Choroid plexus epithelial cell (primary cell): ENCODE measurements around the gene HERPUD1.
"Not testable (repeated sequence)": the region's sequence is repeated elsewhere in the genome, so short reads cannot be mapped to it uniquely, and the experiment has no call there.

Source experiments
- DNase-seq: peaks from one replicate; pipeline ENCODE4 v3.0.0-alpha.2; 2010; ENCODE audit warnings: low read depth
- H3K4me3 ChIP-seq: 2 replicates; pipeline ENCODE4 v1.5.1; 2011; ENCODE audit warnings: low read depth, mild to moderate bottlenecking, control low read depth, low read length, moderate library complexity
- TF ChIP-seq, protein P1 (sequence below): conservative IDR thresholded peaks from 2 replicates; pipeline ENCODE4 v1.5.1; 2011; ENCODE audit warnings: low read depth, mild to moderate bottlenecking, control low read depth, inconsistent platforms, low read length, moderate library complexity

HERPUD1 gene

GRCh38 chr16:56969769-56970168 lies 37.8 kb downstream of the HERPUD1 start:
- DNase-seq: no peak
- TF ChIP-seq, protein P1, sequence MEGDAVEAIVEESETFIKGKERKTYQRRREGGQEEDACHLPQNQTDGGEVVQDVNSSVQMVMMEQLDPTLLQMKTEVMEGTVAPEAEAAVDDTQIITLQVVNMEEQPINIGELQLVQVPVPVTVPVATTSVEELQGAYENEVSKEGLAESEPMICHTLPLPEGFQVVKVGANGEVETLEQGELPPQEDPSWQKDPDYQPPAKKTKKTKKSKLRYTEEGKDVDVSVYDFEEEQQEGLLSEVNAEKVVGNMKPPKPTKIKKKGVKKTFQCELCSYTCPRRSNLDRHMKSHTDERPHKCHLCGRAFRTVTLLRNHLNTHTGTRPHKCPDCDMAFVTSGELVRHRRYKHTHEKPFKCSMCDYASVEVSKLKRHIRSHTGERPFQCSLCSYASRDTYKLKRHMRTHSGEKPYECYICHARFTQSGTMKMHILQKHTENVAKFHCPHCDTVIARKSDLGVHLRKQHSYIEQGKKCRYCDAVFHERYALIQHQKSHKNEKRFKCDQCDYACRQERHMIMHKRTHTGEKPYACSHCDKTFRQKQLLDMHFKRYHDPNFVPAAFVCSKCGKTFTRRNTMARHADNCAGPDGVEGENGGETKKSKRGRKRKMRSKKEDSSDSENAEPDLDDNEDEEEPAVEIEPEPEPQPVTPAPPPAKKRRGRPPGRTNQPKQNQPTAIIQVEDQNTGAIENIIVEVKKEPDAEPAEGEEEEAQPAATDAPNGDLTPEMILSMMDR: no peak
- no peak overlapping the region for H3K4me3 ChIP-seq

GRCh38 chr16:56970934-56971767 lies 39.2 kb downstream of the HERPUD1 start:
- DNase-seq: no peak
- TF ChIP-seq, protein P1: no peak
- no peak overlapping the region for H3K4me3 ChIP-seq

GRCh38 chr16:56971768-56972043 lies 39.8 kb downstream of the HERPUD1 start:
- no peak overlapping the region for H3K4me3 ChIP-seq
- TF ChIP-seq, protein P1: no peak
- DNase-seq: no peak

DNA sequence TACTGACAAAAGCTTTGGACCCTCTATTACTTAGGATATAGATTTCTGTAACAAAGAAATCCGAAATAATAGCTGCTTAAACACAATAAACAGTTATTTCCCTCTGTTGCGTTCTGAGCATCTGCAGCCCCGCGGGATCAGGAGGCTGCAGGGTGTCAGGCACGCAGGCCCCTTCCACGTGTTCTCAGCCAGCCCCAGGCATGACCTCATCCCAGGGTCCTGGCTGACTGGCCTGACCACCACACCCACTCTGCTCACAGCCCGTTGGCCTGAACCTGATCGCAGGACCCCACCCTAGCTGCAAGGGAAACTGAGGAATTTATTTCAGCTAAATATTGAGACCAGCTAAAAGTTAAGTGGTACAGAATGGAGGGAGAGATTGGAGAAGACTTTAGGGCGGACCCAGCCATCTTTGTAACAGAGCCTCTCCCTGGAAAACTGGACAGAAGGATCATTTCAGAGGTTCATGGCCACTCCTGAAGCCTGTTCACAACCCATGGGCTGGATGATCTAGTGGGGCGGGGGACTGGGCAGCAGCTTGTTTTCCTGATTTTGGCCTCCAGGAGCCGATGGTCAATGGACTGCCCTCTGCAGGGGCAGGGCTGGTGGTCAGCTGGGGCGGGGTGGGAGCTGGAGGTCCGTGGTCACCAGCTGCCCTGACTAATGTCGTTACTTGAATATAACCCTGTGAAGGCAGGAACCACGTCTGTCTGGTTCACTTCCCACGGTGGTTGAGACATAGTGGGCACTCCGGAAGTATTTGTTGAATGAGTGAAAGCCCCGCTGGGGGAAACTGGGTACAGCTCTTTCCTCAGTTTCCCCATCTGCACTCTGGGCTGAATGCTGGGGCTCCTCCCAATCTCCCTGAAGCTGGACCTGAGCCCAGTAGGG lies 40.7 kb downstream of the HERPUD1 start:
- H3K4me3 ChIP-seq: no peak overlapping the region
- TF ChIP-seq, protein P1: no peak
- DNase-seq: no peak

- TF ChIP-seq, protein P1: no peak
- DNase-seq: no peak
- H3K4me3 ChIP-seq: no peak overlapping the region
These were observed 41.4 kb downstream of the HERPUD1 start for GRCh38 chr16:56973294-56973689.

- not testable (repeated sequence) for H3K4me3 ChIP-seq, DNase-seq
These were observed 42.0 kb downstream of the HERPUD1 start for GRCh38 chr16:56973899-56974298.

DNA sequence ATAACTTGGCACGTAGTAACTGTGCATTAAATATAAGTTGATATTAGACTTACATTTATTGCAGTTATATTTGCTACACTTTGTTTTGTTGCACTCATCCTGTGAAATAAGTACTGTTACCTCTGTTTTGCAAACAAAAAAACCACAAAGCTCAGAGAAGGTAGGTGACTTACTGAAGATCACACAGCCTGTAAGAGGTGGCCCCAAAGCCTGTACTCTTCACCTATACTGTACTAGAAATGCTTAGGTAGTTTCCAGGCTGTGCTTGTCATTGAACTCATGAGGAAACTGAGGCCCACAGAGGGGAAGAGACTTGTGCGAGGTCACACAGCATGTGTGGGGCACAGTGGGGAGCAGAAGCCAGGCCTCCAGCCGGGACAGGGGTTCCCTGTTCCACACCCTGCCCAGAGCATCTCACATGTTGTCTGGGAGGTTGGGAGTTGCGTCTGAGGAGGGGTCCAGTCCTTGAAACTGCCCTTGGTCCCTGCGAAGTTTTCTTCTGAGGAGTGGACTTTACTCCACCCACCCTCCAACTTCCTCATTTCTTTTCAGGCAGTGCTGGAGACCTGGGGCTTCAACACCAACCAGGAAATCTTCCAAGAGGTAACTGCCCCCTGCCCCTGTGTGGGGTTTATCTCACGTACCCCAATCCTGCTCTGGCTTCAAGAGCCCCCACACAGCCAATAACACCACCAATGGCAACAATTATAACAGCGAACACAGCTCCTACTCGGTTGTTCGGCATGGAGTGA lies 42.8 kb downstream of the HERPUD1 start:
- no peak for DNase-seq
- no peak overlapping the region for H3K4me3 ChIP-seq
- TF ChIP-seq, protein P1: no peak
